ENCODE results near the gene HDHD2.

Gene HDHD2

GRCh38 chr18:47113796-47114540, 36.3 kb downstream of the HDHD2 start:
- peaks cover 18 to 53% of the 10 kb centered on the region in 2 donors for H3K36me3 ChIP-seq (ENCODE audit: control insufficient read depth in 1 of 2, insufficient read depth in 2 of 2, low read length in 2 of 2)
- no peaks in the 10 kb centered on the region for H3K9me3 ChIP-seq (ENCODE audit: control insufficient read depth in 1 of 2, low read length in 2 of 2)
- no peaks in the 10 kb centered on the region for H3K27me3 ChIP-seq (ENCODE audit: control insufficient read depth in 1 of 2, insufficient read depth in 2 of 2, low read length in 2 of 2)
- no peak overlapping the region for H3K9ac ChIP-seq (ENCODE audit: low read depth in 1 of 2, low read length in 2 of 2)
- no peaks in the 10 kb centered on the region for H3K4me1 ChIP-seq (ENCODE audit: control insufficient read depth in 1 of 2, insufficient read depth in 2 of 2, low read length in 2 of 2)
- no peak overlapping the region for H3K27ac ChIP-seq (ENCODE audit: low read depth, low read length)
- no peak overlapping the region for H3K4me3 ChIP-seq (ENCODE audit: low read depth in 1 of 2, low read length in 2 of 2)

GRCh38 chr18:47110492-47111274, 39.6 kb downstream of the HDHD2 start:
- Histone ChIP-seq H3K36me3 (ENCODE audit: control insufficient read depth in 1 of 2, insufficient read depth in 2 of 2, low read length in 2 of 2) (peaks cover 27 to 69% of the 10 kb centered on the region in 2 donors), H3K4me3 (ENCODE audit: low read depth in 1 of 2, low read length in 2 of 2) (no peak overlapping the region), H3K4me1 (ENCODE audit: control insufficient read depth in 1 of 2, insufficient read depth in 2 of 2, low read length in 2 of 2) (no peaks in the 10 kb centered on the region), H3K27me3 (ENCODE audit: control insufficient read depth in 1 of 2, insufficient read depth in 2 of 2, low read length in 2 of 2) (no peaks in the 10 kb centered on the region), H3K9ac (ENCODE audit: low read depth in 1 of 2, low read length in 2 of 2) (no peak overlapping the region), H3K27ac (ENCODE audit: low read depth, low read length) (no peak overlapping the region), H3K9me3 (ENCODE audit: control insufficient read depth in 1 of 2, low read length in 2 of 2) (no peaks in the 10 kb centered on the region)

DNA sequence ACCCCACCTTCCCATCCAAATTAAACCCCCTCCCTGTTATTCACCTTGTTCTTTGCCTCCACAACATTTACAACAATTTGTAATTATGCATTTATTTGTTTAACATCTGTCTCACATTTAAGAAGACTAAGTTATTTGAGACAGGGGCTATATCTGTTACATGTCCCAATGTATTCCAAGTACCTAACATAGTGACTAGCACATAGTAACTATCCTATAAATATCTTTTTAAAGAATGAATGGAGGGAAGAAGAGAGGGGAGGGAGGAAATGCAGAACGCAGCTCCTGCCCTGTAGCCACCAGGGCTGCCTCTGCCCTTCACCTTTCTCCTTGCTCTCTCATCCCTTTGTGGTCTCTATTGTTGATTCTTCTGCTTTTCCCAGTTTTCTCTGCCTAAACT, 40.6 kb downstream of the HDHD2 start:
- Histone ChIP-seq H3K27me3 (ENCODE audit: control insufficient read depth in 1 of 2, insufficient read depth in 2 of 2, low read length in 2 of 2) (no peaks in the 10 kb centered on the region), H3K4me1 (ENCODE audit: control insufficient read depth in 1 of 2, insufficient read depth in 2 of 2, low read length in 2 of 2) (no peaks in the 10 kb centered on the region), H3K36me3 (ENCODE audit: control insufficient read depth in 1 of 2, insufficient read depth in 2 of 2, low read length in 2 of 2) (peaks cover 27 to 73% of the 10 kb centered on the region in 2 donors), H3K27ac (ENCODE audit: low read depth, low read length) (no peak overlapping the region), H3K4me3 (ENCODE audit: low read depth in 1 of 2, low read length in 2 of 2) (no peak overlapping the region), H3K9ac (ENCODE audit: low read depth in 1 of 2, low read length in 2 of 2) (no peak overlapping the region), H3K9me3 (ENCODE audit: control insufficient read depth in 1 of 2, low read length in 2 of 2) (no peaks in the 10 kb centered on the region)

- H3K9me3 ChIP-seq (ENCODE audit: control insufficient read depth in 1 of 2, low read length in 2 of 2) = no peaks in the 10 kb centered on the region
- H3K4me1 ChIP-seq (ENCODE audit: control insufficient read depth in 1 of 2, insufficient read depth in 2 of 2, low read length in 2 of 2) = no peaks in the 10 kb centered on the region
- H3K36me3 ChIP-seq (ENCODE audit: control insufficient read depth in 1 of 2, insufficient read depth in 2 of 2, low read length in 2 of 2) = peaks cover 22 to 73% of the 10 kb centered on the region in 2 donors
- H3K27me3 ChIP-seq (ENCODE audit: control insufficient read depth in 1 of 2, insufficient read depth in 2 of 2, low read length in 2 of 2) = no peaks in the 10 kb centered on the region
- H3K27ac ChIP-seq (ENCODE audit: low read depth, low read length) = no peak overlapping the region
- no peak overlapping the region for H3K9ac ChIP-seq (ENCODE audit: low read depth in 1 of 2, low read length in 2 of 2)
- H3K4me3 ChIP-seq (ENCODE audit: low read depth in 1 of 2, low read length in 2 of 2) = no peak overlapping the region
These were observed 41.3 kb downstream of the HDHD2 start for GRCh38 chr18:47108998-47109405.

DNA sequence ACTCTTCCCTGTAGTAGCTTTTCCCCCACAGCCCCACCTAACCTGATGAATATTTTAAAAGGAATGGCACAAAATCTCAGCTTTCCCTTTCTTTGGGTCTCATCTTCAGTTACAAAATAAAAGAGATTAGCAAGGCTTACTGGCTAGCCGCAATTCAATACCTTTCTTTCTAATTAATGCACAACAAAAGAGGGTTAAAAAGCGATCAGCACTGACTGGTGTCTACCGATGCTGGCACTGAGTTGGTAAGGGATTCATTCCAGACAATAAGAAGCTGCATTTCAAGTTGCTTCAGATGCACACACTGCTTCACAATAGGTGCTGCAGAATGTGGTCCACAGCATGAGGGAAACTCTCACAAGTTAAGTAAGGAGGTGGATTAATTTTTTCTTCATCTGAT, 41.9 kb downstream of the HDHD2 start:
- H3K27ac ChIP-seq (ENCODE audit: low read depth, low read length) = no peak overlapping the region
- no peak overlapping the region for H3K4me3 ChIP-seq (ENCODE audit: low read depth in 1 of 2, low read length in 2 of 2)
- H3K4me1 ChIP-seq (ENCODE audit: control insufficient read depth in 1 of 2, insufficient read depth in 2 of 2, low read length in 2 of 2) = no peaks in the 10 kb centered on the region
- no peaks in the 10 kb centered on the region for H3K27me3 ChIP-seq (ENCODE audit: control insufficient read depth in 1 of 2, insufficient read depth in 2 of 2, low read length in 2 of 2)
- H3K36me3 ChIP-seq (ENCODE audit: control insufficient read depth in 1 of 2, insufficient read depth in 2 of 2, low read length in 2 of 2) = peaks cover 19 to 69% of the 10 kb centered on the region in 2 donors
- H3K9me3 ChIP-seq (ENCODE audit: control insufficient read depth in 1 of 2, low read length in 2 of 2) = no peaks in the 10 kb centered on the region
- no peak overlapping the region for H3K9ac ChIP-seq (ENCODE audit: low read depth in 1 of 2, low read length in 2 of 2)

- Histone ChIP-seq H3K4me1 (ENCODE audit: control insufficient read depth in 1 of 2, insufficient read depth in 2 of 2, low read length in 2 of 2) (no peaks in the 10 kb centered on the region), H3K36me3 (ENCODE audit: control insufficient read depth in 1 of 2, insufficient read depth in 2 of 2, low read length in 2 of 2) (peaks cover 0 to 10% of the 10 kb centered on the region in 2 donors), H3K27ac (ENCODE audit: low read depth, low read length) (no peak overlapping the region), H3K27me3 (ENCODE audit: control insufficient read depth in 1 of 2, insufficient read depth in 2 of 2, low read length in 2 of 2) (no peaks in the 10 kb centered on the region), H3K9ac (ENCODE audit: low read depth in 1 of 2, low read length in 2 of 2) (no peak overlapping the region), H3K9me3 (ENCODE audit: control insufficient read depth in 1 of 2, low read length in 2 of 2) (no peaks in the 10 kb centered on the region), H3K4me3 (ENCODE audit: low read depth in 1 of 2, low read length in 2 of 2) (no peak overlapping the region)
These were observed 50.0 kb downstream of the HDHD2 start for GRCh38 chr18:47100212-47100831.

DNA sequence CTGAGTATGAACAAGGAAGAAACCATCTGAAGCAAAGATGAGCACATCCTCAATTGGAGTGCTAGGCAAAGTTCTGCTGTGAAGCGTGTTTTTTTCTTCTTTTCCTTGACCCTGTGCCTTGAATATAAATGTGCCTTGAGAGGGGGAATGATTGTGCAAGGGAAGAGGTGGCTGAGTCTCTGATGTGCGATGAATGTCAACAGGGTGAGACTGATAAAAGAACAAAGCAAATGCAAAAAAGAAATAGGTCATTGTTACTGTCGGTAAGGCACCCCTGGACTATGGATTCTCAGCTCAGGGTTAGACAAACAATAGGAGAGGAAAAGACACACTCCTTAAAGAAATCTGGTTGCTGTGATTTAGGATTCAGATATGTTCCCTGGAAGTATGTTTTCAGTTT, 54.5 kb downstream of the HDHD2 start:
- no peaks in the 10 kb centered on the region for H3K27me3 ChIP-seq (ENCODE audit: control insufficient read depth in 1 of 2, insufficient read depth in 2 of 2, low read length in 2 of 2)
- no peaks in the 10 kb centered on the region for H3K9me3 ChIP-seq (ENCODE audit: control insufficient read depth in 1 of 2, low read length in 2 of 2)
- H3K9ac ChIP-seq (ENCODE audit: low read depth in 1 of 2, low read length in 2 of 2) = no peak overlapping the region
- H3K4me1 ChIP-seq (ENCODE audit: control insufficient read depth in 1 of 2, insufficient read depth in 2 of 2, low read length in 2 of 2) = no peaks in the 10 kb centered on the region
- H3K36me3 ChIP-seq (ENCODE audit: control insufficient read depth in 1 of 2, insufficient read depth in 2 of 2, low read length in 2 of 2) = no peaks in the 10 kb centered on the region
- no peak overlapping the region for H3K4me3 ChIP-seq (ENCODE audit: low read depth in 1 of 2, low read length in 2 of 2)
- H3K27ac ChIP-seq (ENCODE audit: low read depth, low read length) = no peak overlapping the region

DNA sequence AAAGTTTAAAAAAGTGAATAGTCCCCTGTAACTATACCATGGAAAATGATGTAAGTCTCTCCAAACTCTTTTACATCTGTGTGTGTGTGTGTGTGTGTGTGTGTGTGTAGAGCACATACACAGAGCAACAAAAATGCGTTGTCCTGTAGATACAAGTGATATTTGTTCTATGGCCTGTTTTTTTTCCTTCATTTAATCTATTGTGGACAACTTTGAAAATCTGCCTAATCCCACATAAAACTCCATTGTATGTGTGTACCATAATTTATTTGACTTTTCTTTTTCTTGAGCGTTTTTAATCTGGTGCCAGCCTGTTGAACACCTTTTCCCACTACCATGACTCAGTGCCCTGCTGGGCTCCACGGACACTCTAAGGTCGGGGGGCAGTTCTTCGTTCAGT, 62.6 kb downstream of the HDHD2 start:
- Histone ChIP-seq H3K4me1 (ENCODE audit: control insufficient read depth in 1 of 2, insufficient read depth in 2 of 2, low read length in 2 of 2) (no peaks in the 10 kb centered on the region), H3K4me3 (ENCODE audit: low read depth in 1 of 2, low read length in 2 of 2) (no peak overlapping the region), H3K9ac (ENCODE audit: low read depth in 1 of 2, low read length in 2 of 2) (no peak overlapping the region), H3K27ac (ENCODE audit: low read depth, low read length) (no peak overlapping the region), H3K9me3 (ENCODE audit: control insufficient read depth in 1 of 2, low read length in 2 of 2) (no peaks in the 10 kb centered on the region), H3K36me3 (ENCODE audit: control insufficient read depth in 1 of 2, insufficient read depth in 2 of 2, low read length in 2 of 2) (no peaks in the 10 kb centered on the region), H3K27me3 (ENCODE audit: control insufficient read depth in 1 of 2, insufficient read depth in 2 of 2, low read length in 2 of 2) (no peaks in the 10 kb centered on the region)

GRCh38 chr18:47081578-47081977, 68.7 kb downstream of the HDHD2 start:
- no peaks in the 10 kb centered on the region for H3K27me3 ChIP-seq (ENCODE audit: control insufficient read depth in 1 of 2, insufficient read depth in 2 of 2, low read length in 2 of 2)
- H3K9ac ChIP-seq (ENCODE audit: low read depth in 1 of 2, low read length in 2 of 2) = no peak overlapping the region
- no peaks in the 10 kb centered on the region for H3K9me3 ChIP-seq (ENCODE audit: control insufficient read depth in 1 of 2, low read length in 2 of 2)
- H3K36me3 ChIP-seq (ENCODE audit: control insufficient read depth in 1 of 2, insufficient read depth in 2 of 2, low read length in 2 of 2) = no peaks in the 10 kb centered on the region
- no peak overlapping the region for H3K27ac ChIP-seq (ENCODE audit: low read depth, low read length)
- H3K4me3 ChIP-seq (ENCODE audit: low read depth in 1 of 2, low read length in 2 of 2) = no peak overlapping the region
- H3K4me1 ChIP-seq (ENCODE audit: control insufficient read depth in 1 of 2, insufficient read depth in 2 of 2, low read length in 2 of 2) = no peaks in the 10 kb centered on the region

DNA sequence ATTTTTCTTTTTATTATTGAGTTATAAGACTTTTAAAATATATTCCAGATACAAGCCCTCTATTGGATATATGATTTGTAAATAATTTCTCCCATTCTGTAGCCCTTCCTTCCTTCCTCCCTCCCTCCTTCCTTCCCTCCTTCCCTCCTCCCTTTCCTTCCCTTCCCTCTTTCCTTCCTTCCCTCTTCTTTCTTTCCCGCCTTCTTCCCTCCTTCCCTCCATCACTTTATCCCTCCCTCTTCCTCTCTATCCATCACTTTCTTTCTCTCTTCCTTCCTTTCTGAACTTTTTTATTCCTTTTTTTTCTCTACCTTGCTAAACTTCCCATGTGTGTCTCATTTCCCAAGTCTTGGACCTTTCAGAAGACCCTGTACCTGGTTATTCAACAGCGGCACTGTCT, 69.4 kb downstream of the HDHD2 start:
- Histone ChIP-seq H3K9ac (ENCODE audit: low read depth in 1 of 2, low read length in 2 of 2) (no peak overlapping the region), H3K4me1 (ENCODE audit: control insufficient read depth in 1 of 2, insufficient read depth in 2 of 2, low read length in 2 of 2) (no peaks in the 10 kb centered on the region), H3K27me3 (ENCODE audit: control insufficient read depth in 1 of 2, insufficient read depth in 2 of 2, low read length in 2 of 2) (no peaks in the 10 kb centered on the region)

More for the DNA sequence above, 69.4 kb downstream of the HDHD2 start:
- Histone ChIP-seq H3K9me3 (ENCODE audit: control insufficient read depth in 1 of 2, low read length in 2 of 2) (no peaks in the 10 kb centered on the region), H3K36me3 (ENCODE audit: control insufficient read depth in 1 of 2, insufficient read depth in 2 of 2, low read length in 2 of 2) (no peaks in the 10 kb centered on the region), H3K27ac (ENCODE audit: low read depth, low read length) (no peak overlapping the region), H3K4me3 (ENCODE audit: low read depth in 1 of 2, low read length in 2 of 2) (no peak overlapping the region)
